Keratinocyte (primary cell): Measurements from ENCODE around the gene NAXE. TPM values are rescaled to one million over a fixed set of nuclear protein-coding genes. Genes with fewer than 3 reads are reported as not detected.

Source experiments
- DNase-seq: peaks from one replicate; pipeline ENCODE4 v3.0.0-alpha.2; 2011; ENCODE audit warnings: low read depth, missing footprints, low spot score
- FAIRE-seq: peaks from 2 replicates; lab custom pipeline; 2011; peaks lifted over from hg19 to GRCh38; lab: Jason Lieb, UNC
- H2AFZ ChIP-seq: 2 replicates; pipeline ENCODE4 v1.6.0; 2012; ENCODE audit warnings: low read length, control low read depth, inconsistent platforms; ENCODE audit not compliant: control insufficient read depth
- H3K27ac ChIP-seq: 2 replicates; pipeline ENCODE4 v1.5.1; 2011; ENCODE audit warnings: low read length; ENCODE audit not compliant: control insufficient read depth, insufficient read depth
- H3K27me3 ChIP-seq: 3 replicates; pipeline ENCODE4 v1.6.0; 2011; ENCODE audit warnings: low read length; ENCODE audit not compliant: control insufficient read depth, insufficient read depth; ENCODE audit errors: extremely low read depth
- H3K36me3 ChIP-seq, 2 experiments: 2 replicates in 1 of 2; 3 replicates in 1 of 2; pipeline ENCODE4 v1.5.1; 2011; ENCODE audit warnings: low read length in 2 of 2, mild to moderate bottlenecking in 1 of 2; ENCODE audit not compliant: control insufficient read depth in 2 of 2, insufficient read depth in 2 of 2; ENCODE audit errors: extremely low read depth in 1 of 2
- H3K4me1 ChIP-seq: 3 replicates; pipeline ENCODE4 v1.5.1; 2011; ENCODE audit warnings: low read length; ENCODE audit not compliant: control insufficient read depth, insufficient read depth; ENCODE audit errors: extremely low read depth
- H3K4me2 ChIP-seq: 3 replicates; pipeline ENCODE4 v1.6.0; 2011; ENCODE audit warnings: low read depth, low read length; ENCODE audit not compliant: control insufficient read depth, insufficient read depth; ENCODE audit errors: extremely low read depth
- H3K4me3 ChIP-seq, 3 experiments: fragments of 200-600 bp in 1 of 3; sonication (generic) in 1 of 3; 2 replicates in 2 of 3; 3 replicates in 1 of 3; pipeline ENCODE4 v1.5.1; 2011 to 2016; ENCODE audit warnings: low read length in 3 of 3, mild to moderate bottlenecking in 3 of 3, control low read depth in 2 of 3, inconsistent platforms in 1 of 3, low read depth in 1 of 3, mixed read lengths in 1 of 3, mixed run types in 1 of 3, moderate library complexity in 1 of 3; ENCODE audit not compliant: control insufficient read depth in 2 of 3, insufficient read depth in 2 of 3; ENCODE audit errors: extremely low read depth in 1 of 3
- H3K79me2 ChIP-seq: 2 replicates; pipeline ENCODE4 v1.6.0; 2012; ENCODE audit warnings: low read length; ENCODE audit not compliant: control insufficient read depth, insufficient read depth
- H3K9ac ChIP-seq: 3 replicates; pipeline ENCODE4 v1.6.0; 2011; ENCODE audit warnings: low read length; ENCODE audit not compliant: control insufficient read depth, insufficient read depth; ENCODE audit errors: extremely low read depth
- H3K9me1 ChIP-seq: 3 replicates; pipeline ENCODE4 v1.6.0; 2011; ENCODE audit warnings: low read length; ENCODE audit not compliant: control insufficient read depth, insufficient read depth; ENCODE audit errors: extremely low read depth
- H3K9me3 ChIP-seq: 2 replicates; pipeline ENCODE4 v1.5.1; 2012; ENCODE audit warnings: low read depth, low read length; ENCODE audit not compliant: control insufficient read depth
- H4K20me1 ChIP-seq: 3 replicates; pipeline ENCODE4 v1.6.0; 2011; ENCODE audit warnings: low read length; ENCODE audit not compliant: control insufficient read depth, insufficient read depth; ENCODE audit errors: extremely low read depth
- EZH2 ChIP-seq: IDR thresholded peaks from one replicate; pipeline ENCODE4 v1.6.1; 2012; ENCODE audit warnings: inconsistent platforms, mild to moderate bottlenecking, low read length, moderate library complexity
- dilution Hi-C: fragments of 300-500 bp; cut with MboI; formaldehyde crosslinking; loops from one replicate; pipeline ENCODE4 v1.7.0; 2020; ENCODE audit warnings: low sequenced_read_pairs; ENCODE audit not compliant: extremely low pct_ligation_motif_present
- polyA plus RNA-seq, 5 experiments: library from polyadenylated mRNA; depleted of rRNA in 3 of 5; stranded (reverse) in 3 of 5; stranded (forward) in 1 of 5; unstranded in 1 of 5; fragments of >200 nt; gene quantifications; 1 replicate in 1 of 5; 2 replicates in 3 of 5; 3 replicates in 1 of 5; pipeline versions ENCODE4 v1.2.1 to v1.2.3, GENCODE V29; 2011 to 2012; ENCODE audit warnings: missing spikeins in 2 of 5, low read depth in 1 of 5, low replicate concordance in 1 of 5
- TF ChIP-seq, protein P1 (sequence below), 3 experiments: IDR thresholded peaks in 1 of 3; conservative IDR thresholded peaks in 1 of 3; optimal IDR thresholded peaks in 1 of 3; 2 replicates in 2 of 3; 3 replicates in 1 of 3; pipeline versions ENCODE3 to v1.5.1; 2011; ENCODE audit warnings: low read length in 3 of 3, mild to moderate bottlenecking in 3 of 3, moderate library complexity in 2 of 3, control low read depth in 1 of 3, inconsistent platforms in 1 of 3; ENCODE audit not compliant: insufficient read depth in 2 of 3; ENCODE audit errors: extremely low read depth in 1 of 3

NAXE gene
- polyA plus RNA-seq, 1 donor (not counting 4 experiments of a cell fraction or from before 2014, with no cell fraction given), result 74.7 TPM

DNA sequence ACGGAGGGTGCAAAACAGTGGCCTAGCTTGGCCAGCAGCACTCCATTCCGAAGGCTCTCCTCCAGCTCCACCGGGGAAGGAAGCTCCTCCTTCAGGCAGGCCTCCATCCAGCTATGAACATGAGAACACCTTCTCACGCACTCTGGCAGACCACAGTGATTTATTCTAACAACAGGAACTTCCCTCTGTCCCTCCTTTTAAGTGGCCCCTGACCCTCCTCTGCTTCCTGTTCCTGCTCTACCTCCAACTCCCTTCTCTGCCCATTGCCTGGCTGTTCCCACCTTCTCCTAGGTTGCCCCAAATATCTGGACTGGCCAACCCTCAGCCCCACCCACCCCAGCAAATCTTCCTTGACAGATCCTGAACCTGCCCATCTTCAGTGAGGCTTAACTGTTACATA lies 25.1 kb upstream of the NAXE start:
- no peaks in the 10 kb centered on the region for H3K9me3 ChIP-seq
- H3K4me3 ChIP-seq, result no peak overlapping the region
- H3K79me2 ChIP-seq, result peaks cover 15% of the 10 kb centered on the region
- H3K4me2 ChIP-seq, result no peak overlapping the region
- no peak for TF ChIP-seq EZH2
- TF ChIP-seq, protein P1, sequence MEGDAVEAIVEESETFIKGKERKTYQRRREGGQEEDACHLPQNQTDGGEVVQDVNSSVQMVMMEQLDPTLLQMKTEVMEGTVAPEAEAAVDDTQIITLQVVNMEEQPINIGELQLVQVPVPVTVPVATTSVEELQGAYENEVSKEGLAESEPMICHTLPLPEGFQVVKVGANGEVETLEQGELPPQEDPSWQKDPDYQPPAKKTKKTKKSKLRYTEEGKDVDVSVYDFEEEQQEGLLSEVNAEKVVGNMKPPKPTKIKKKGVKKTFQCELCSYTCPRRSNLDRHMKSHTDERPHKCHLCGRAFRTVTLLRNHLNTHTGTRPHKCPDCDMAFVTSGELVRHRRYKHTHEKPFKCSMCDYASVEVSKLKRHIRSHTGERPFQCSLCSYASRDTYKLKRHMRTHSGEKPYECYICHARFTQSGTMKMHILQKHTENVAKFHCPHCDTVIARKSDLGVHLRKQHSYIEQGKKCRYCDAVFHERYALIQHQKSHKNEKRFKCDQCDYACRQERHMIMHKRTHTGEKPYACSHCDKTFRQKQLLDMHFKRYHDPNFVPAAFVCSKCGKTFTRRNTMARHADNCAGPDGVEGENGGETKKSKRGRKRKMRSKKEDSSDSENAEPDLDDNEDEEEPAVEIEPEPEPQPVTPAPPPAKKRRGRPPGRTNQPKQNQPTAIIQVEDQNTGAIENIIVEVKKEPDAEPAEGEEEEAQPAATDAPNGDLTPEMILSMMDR (optimal IDR thresholded peaks at IDR 0.05 in 1 of 3, IDR thresholded peaks at IDR 0.05 in 1 of 3, conservative IDR thresholded peaks at IDR 0.05 in 1 of 3; ENCODE audit: extremely low read depth in 1 of 3, insufficient read depth in 2 of 3, low read length in 3 of 3), result no peak
- DNase-seq (no peak), FAIRE-seq (no peak)
- no peaks in the 10 kb centered on the region for H3K9me1 ChIP-seq
- no peak overlapping the region for H2AFZ ChIP-seq
- no peak overlapping the region for H3K27ac ChIP-seq
- H3K27me3 ChIP-seq, result no peaks in the 10 kb centered on the region
- dilution Hi-C loops, result no loop called here
- H3K4me1 ChIP-seq, result peaks cover 9% of the 10 kb centered on the region
- H3K9ac ChIP-seq, result no peak overlapping the region
- no peaks in the 10 kb centered on the region for H4K20me1 ChIP-seq
- H3K36me3 ChIP-seq, result peaks cover 0 to 25% of the 10 kb centered on the region in 2 experiments

DNA sequence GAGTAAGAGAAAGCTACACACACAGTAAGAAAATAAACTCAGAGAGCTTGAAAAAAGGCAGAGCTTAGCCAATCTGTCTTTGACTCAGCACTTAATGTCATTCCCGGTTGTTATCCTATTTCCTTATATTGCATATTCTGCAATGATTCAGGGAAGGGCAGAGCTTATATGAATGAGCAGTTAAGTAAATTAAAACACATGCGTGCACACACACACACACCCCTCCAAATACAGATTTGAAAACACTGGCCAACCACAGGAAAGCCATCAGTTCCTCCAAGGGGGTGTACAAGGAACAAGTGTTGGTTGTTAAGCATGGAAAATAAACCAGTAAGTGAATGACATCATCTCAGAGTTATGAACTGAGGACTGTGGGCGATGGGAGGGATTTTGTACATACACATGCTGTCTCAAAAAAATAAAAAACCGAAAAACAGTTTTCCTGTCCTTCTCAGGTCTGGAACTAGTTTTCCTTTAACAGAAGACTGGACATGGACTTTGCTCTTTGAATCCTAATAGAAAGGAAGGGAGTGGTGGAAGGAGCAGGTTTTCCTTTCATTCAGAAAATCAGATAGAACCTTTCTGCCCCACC lies 20.2 kb upstream of the NAXE start:
- dilution Hi-C loops, result no loop called here
- DNase-seq (no peak), FAIRE-seq (no peak)
- no peaks in the 10 kb centered on the region for H3K9me1 ChIP-seq
- peak overlapping the region; percentile 84 for H3K9ac ChIP-seq
- H3K79me2 ChIP-seq, result peaks cover 20% of the 10 kb centered on the region
- H3K27ac ChIP-seq, result peak overlapping the region; percentile 88
- H3K4me3 ChIP-seq, result peak overlapping the region; percentile 56 to 87 (median 74)
- H4K20me1 ChIP-seq, result no peaks in the 10 kb centered on the region
- H3K4me1 ChIP-seq, result peaks cover 19% of the 10 kb centered on the region
- peaks cover 0 to 6% of the 10 kb centered on the region in 2 experiments for H3K36me3 ChIP-seq
- no peak for TF ChIP-seq EZH2
- TF ChIP-seq, protein P1 (optimal IDR thresholded peaks at IDR 0.05 in 1 of 3, IDR thresholded peaks at IDR 0.05 in 1 of 3, conservative IDR thresholded peaks at IDR 0.05 in 1 of 3; ENCODE audit: extremely low read depth in 1 of 3, insufficient read depth in 2 of 3, low read length in 3 of 3), result no peak
- peak overlapping the region; percentile 98 for H3K4me2 ChIP-seq
- peak overlapping the region; percentile 53 for H2AFZ ChIP-seq
- no peaks in the 10 kb centered on the region for H3K27me3 ChIP-seq
- H3K9me3 ChIP-seq, result no peaks in the 10 kb centered on the region
